Epidermal melanocyte (primary cell): ENCODE results near the gene ANG.

Source experiments
- DNase-seq: peaks from one replicate; pipeline ENCODE4 v3.0.0; 2011; ENCODE audit warnings: low spot score; ENCODE audit not compliant: insufficient read length

The ANG gene

GRCh38 chr14:20675669-20676068, 12.9 kb upstream of the ANG start:
- no peak for DNase-seq

GRCh38 chr14:20676072-20676471, 12.5 kb upstream of the ANG start:
- no peak for DNase-seq

DNA sequence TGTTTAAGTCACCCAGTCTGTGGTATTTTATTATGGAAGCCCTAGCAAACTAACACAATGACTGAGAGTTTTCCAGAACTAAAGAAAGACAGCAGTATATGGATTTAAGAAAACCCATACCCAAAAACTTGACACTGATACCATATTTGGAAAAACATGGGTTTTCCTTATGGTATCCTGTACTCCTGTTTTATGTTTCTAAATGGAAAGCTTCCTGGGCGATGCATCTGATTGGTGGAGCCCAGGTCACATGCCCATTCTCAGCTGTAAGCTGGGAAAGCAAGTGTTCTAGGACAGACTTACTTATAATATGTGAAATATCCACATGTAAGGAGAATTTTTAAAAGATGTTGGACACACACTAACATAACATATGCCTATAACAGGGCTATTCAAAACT, 8.7 kb upstream of the ANG start:
- DNase-seq: no peak

GRCh38 chr14:20680363-20680762, 8.2 kb upstream of the ANG start:
- DNase-seq: no peak

DNA sequence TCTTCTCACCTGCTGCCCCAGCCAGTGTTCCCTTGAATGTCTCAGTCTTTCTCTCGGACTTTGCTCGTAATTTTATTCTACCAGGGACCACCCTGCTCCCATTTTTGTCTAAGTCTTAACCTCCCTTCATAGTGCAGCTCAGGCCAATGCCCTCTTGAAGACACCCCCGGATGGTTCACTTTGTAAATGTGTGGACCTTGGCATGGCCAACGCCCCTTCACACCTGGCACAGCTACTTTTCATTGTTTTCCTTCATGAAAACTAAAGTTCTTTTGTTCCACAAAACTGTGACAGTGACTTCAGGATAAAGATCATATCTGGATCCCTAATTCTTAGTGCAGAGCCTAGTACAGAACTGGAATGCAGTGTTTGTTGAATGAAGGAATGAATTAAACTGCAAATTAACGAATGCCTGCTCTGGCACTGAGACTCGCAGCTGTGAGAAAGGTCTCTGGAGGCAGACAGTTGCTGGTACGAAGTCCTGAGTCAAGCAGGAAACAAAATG, 7.7 kb upstream of the ANG start:
- DNase-seq: peak; percentile 48

DNA sequence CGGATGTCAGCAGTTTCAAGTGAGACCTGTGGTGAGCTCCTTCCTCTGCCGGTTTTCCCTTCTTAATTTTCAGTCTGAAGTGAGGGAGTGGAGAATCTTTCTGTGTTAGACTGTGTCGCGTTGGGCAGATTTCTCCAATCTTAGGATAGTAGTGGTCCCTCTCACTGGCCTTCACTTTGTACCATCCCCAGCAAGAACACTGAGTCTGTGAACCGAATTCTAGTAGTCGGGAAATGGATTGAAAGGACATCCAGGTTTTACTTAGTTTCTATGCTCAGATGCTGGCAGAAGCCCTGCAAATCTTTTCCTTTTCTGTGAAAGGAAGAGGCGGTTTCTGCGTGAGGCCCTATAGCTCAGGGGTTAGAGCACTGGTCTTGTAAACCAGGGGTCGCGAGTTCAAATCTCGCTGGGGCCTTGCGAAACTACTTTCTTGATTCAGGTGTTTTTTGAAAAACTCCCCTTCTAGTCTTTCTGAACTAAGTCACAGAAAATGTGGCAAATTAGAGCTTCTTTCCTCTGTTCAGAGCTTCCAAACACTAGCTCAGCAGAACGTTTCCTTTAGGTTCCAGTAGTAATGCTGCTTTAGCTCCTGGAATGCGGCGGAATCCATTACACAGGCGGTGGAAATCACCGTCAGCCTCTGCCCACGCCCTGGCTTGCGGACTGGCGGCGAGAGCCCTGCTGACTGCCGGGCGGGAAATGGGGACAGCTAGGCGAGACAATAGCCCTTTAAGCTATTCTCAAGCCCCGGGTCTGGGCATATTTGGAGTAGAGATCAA, 7.0 kb upstream of the ANG start:
- DNase-seq: peak; percentile 23

DNA sequence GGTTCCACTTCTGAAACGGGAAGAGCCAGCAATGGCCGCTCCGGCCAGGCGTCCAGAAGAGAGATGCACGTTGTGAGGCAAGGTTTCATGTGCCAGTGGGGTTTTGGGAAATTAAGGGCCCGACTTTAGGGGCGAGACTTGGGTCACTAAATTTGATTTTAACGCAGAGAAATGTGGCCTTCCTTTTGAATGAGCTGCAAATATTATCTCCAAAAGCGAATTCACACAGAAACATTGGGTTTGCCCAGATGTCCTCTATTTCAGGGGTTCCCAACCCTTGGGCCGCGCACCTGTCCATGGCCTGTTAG, 6.5 kb upstream of the ANG start:
- DNase-seq: no peak

DNA sequence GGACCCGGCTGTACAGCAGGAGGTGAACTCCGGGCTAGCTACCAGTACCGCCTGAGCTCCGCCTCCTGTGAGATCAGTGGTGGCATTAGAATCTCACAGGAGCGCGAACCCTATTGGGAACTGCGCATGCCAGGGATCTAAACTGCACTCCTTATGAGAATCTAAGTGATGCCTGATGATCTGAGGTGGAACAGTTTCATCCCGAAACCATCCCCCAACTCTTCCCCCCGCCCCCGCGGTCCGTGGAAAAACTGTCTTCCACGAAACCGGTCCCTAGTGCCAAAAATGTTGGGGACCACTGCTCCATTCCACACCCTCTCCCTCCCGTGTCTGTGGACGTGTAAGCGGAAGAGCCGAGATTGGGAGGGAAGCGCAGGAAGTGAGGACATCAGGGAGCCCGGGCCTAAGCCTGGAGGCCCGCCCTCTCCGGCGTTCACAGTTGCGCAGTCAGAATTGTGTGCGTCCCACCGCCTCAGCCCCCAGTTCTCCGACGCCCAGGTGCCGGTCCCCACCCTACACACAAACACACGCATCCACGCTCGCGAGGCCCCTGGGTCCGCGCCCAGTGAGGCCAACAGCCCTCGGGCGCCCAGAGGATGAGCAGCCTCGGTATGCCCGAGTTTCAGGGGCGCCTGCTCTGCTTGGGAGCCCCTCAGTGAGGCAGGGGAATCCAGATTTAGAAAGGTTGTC, 6.0 kb upstream of the ANG start:
- DNase-seq: no peak

GRCh38 chr14:20683125-20683890, 5.3 kb upstream of the ANG start:
- DNase-seq: no peak

- DNase-seq: no peak
These were observed 4.5 kb upstream of the ANG start, which contains the start of gene RNASE4 for GRCh38 chr14:20683891-20684661. TSS of gene RNASE4 (plus strand) at chr14:20684560. CDS start at chr14:20699372, 14,812 bp downstream.

- DNase-seq: no peak
These were observed 3.7 kb upstream of the ANG start for GRCh38 chr14:20684662-20685456.

DNA sequence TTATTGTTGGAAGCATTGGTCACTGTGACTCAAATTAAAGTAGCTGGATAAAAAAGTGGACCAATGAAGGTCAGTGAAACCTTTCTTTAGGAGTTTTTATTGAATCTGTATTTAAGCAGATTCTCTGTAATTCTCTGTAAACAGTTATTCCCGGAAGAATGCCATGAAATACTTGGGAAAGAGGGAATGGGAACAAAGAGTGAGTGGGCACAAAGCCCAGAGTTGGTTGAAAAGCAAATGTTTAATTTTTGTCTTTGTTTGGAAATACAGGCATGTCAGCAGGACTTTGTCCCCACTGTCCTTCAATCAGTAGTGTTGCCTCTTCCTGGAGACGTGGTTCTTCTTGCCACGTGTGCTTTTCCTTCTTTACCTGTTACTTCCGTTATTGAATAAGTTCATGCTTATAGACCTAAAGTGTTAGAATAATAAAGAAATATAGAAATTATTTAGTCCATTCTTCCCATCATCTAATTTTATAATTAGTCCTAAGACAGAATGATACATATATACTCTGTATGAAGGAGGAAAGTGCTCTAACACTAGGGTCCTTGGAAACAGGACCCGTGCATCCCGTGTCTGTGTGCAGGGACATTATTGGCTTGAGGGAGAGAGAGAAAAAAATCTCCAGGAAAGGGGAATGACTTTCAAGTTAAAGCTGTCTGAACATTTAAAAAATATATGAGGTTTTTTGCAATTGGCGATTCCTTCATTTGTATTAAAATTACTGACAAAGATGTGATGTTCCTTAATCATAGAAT, 2.0 kb upstream of the ANG start:
- DNase-seq: no peak

DNA sequence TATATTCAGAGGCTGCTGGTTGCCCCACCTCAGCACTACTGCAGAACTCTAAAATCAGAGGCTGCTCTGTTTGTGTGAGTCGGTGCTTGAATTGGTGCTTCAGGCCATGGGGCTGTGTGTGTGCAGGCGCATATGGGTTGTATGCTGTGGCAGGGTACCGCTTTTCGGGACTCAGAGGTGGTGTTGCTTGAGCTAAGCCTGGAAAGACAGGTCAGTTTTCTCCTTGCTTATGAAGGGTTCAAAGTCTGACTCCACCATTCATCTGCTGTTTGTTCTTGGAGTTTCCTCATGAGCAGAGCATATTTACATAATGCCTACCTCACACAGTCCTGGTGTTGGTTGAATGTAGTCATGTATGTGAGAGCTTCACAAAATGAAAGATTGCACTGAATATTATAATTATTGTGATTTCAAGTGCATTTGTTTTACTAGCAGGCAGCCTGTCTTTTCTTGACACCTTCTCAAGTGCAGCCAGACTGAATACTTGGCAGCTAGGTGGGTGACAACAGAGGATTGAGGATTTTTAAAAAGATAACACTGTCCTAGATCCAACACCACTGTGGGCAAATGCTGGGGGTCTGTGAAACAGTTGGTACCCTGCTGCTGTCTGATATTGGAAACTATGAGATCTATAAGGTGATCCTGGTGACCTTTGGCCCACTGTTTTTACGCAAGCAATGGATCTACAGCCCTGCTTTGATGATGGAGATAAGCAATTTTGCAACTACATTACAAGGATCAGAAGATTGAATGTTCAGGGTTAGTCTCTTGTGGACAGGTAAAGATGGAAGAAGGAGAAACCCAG, 1.0 kb upstream of the ANG start:
- DNase-seq: no peak

GRCh38 chr14:20690848-20691640, 2.5 kb downstream of the ANG start:
- no peak for DNase-seq

- DNase-seq: no peak
These were observed 3.7 kb downstream of the ANG start for GRCh38 chr14:20692116-20692751.

DNA sequence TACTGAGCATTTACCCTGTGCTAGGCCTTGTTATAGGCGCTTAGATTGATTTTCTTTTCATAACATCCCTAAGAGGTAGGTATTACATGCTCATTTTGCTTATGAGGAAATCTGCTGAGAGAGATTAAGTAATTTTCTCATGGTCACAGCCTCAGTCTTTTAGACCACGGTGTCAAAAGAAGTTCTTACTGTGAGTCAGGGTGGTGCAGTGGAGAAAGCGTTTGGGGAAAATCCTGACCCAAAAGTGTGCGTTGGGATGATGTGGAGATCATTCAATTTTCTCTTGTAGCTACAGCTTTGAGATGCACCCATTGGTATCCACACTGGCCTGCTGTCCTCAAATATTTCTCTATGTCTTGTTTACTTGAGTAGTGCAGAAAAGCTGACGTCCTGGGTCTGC, 8.2 kb downstream of the ANG start:
- DNase-seq: no peak

GRCh38 chr14:20697273-20698017, 8.9 kb downstream of the ANG start:
- DNase-seq: no peak
